Colon (tissue), 2 donors: Measurements from ENCODE around the gene C1QL1.

Experiments used
- FAIRE-seq: peaks from 2 replicates; lab custom pipeline; 2012; peaks lifted over from hg19 to GRCh38; lab: Jason Lieb, UNC
- donor health status: control.
- donor health status: control.

Gene C1QL1

GRCh38 chr17:44968225-44969143, at the start of gene C1QL1:
C1QL1 (minus strand) TSS chr17:44968303; CDS start chr17:44968048, 255 bp downstream.
- FAIRE-seq, result no peak

- no peak for FAIRE-seq
These were observed 48.7 kb upstream of the C1QL1 start for GRCh38 chr17:45016823-45017222.

GRCh38 chr17:45016237-45016636, 48.1 kb upstream of the C1QL1 start:
- FAIRE-seq, result no peak

GRCh38 chr17:45013021-45013997, 45.2 kb upstream of the C1QL1 start:
- FAIRE-seq, result no peak

GRCh38 chr17:45011767-45012166, 43.7 kb upstream of the C1QL1 start:
- FAIRE-seq, result no peak

- no peak for FAIRE-seq
These were observed 41.8 kb upstream of the C1QL1 start for GRCh38 chr17:45009676-45010467.

GRCh38 chr17:45008216-45008615, 40.1 kb upstream of the C1QL1 start:
- no peak for FAIRE-seq

GRCh38 chr17:45006927-45007461, 38.9 kb upstream of the C1QL1 start:
- FAIRE-seq, result no peak

- no peak for FAIRE-seq
These were observed 37.6 kb upstream of the C1QL1 start for GRCh38 chr17:45005700-45006099.

GRCh38 chr17:45004388-45004787, 36.3 kb upstream of the C1QL1 start:
- FAIRE-seq, result no peak

GRCh38 chr17:45003877-45004276, 35.8 kb upstream of the C1QL1 start:
- no peak for FAIRE-seq

GRCh38 chr17:45001310-45001709, 33.2 kb upstream of the C1QL1 start:
- no peak for FAIRE-seq

GRCh38 chr17:44999433-44999832, 31.3 kb upstream of the C1QL1 start:
- no peak for FAIRE-seq

GRCh38 chr17:44998646-44999045, 30.5 kb upstream of the C1QL1 start:
- FAIRE-seq, result no peak

GRCh38 chr17:44997733-44998520, 29.8 kb upstream of the C1QL1 start:
- FAIRE-seq, result no peak

- FAIRE-seq, result no peak
These were observed 28.2 kb upstream of the C1QL1 start for GRCh38 chr17:44996304-44996703.

- no peak for FAIRE-seq
These were observed 27.4 kb upstream of the C1QL1 start for GRCh38 chr17:44995436-44996001.

GRCh38 chr17:44992242-44992939, 24.3 kb upstream of the C1QL1 start:
- FAIRE-seq, result no peak

GRCh38 chr17:44990994-44991393, 22.9 kb upstream of the C1QL1 start:
- no peak for FAIRE-seq
